NOMO-1 (cell line): ENCODE data around the gene EID1.
"Not testable (repeated sequence)": the region's sequence is repeated elsewhere in the genome, so short reads cannot be mapped to it uniquely, and the experiment has no call there.

Experiments used
- DNase-seq, 2 experiments: peaks; one replicate each; lab custom pipeline; 2025; ENCODE audit not compliant: unreplicated experiment in 2 of 2; lab: John Stamatoyannopoulos, UW

EID1 gene

GRCh38 chr15:48905847-48906246 is 27.9 kb downstream of the EID1 start:
- DNase-seq: no peak

- not testable (repeated sequence) for DNase-seq
Observed at GRCh38 chr15:48909313-48909712, 31.4 kb downstream of the EID1 start.

DNA sequence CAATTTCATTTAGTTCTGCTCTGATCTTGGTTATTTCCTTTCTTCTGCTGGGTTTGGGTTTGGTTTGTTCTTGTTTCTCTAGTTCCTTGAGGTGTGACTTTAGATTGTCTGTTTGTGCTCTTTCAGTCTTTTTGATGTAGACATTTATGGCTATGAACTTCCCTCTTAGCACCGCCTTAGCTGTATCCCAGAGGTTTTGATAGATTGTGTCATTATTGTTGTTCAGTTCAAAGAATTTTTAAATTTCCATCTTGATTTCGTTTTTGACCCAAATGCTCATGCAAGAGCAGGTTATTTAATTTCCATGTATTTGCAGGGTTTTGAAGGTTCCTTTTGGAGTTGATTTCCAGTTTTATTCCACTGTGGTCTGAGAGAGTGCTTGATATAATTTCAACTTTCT is 32.6 kb downstream of the EID1 start:
- not testable (repeated sequence) for DNase-seq

- no peak for DNase-seq
Observed at GRCh38 chr15:48913141-48913540, 35.2 kb downstream of the EID1 start.

- peak; percentile 41 to 66 for DNase-seq
Observed at GRCh38 chr15:48914717-48915116, 36.8 kb downstream of the EID1 start.

DNA sequence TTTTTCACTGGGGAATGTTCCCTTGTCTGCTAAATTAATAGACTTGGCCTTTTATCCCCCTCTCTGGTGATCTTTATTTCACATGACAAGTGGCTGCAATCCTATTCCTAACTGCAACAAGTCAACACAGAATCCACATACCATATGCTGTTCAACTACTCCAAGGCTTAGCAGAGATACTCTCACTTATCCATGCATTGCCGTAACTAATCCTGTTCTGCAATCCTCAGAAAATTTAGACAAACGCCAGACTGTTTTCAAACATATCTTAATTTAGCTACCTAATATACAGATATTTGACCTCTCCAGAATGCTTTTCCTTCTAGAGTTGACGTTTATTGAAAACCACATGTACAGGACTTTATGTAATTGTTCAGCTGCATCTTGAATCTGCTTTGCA is 37.9 kb downstream of the EID1 start:
- no peak for DNase-seq

GRCh38 chr15:48916721-48917120 is 38.8 kb downstream of the EID1 start:
- no peak for DNase-seq

GRCh38 chr15:48922046-48922445 is 44.1 kb downstream of the EID1 start:
- no peak for DNase-seq

GRCh38 chr15:48924528-48925393 is 46.8 kb downstream of the EID1 start:
- no peak for DNase-seq

- DNase-seq: no peak
Observed at GRCh38 chr15:48925714-48926223, 47.8 kb downstream of the EID1 start.

DNA sequence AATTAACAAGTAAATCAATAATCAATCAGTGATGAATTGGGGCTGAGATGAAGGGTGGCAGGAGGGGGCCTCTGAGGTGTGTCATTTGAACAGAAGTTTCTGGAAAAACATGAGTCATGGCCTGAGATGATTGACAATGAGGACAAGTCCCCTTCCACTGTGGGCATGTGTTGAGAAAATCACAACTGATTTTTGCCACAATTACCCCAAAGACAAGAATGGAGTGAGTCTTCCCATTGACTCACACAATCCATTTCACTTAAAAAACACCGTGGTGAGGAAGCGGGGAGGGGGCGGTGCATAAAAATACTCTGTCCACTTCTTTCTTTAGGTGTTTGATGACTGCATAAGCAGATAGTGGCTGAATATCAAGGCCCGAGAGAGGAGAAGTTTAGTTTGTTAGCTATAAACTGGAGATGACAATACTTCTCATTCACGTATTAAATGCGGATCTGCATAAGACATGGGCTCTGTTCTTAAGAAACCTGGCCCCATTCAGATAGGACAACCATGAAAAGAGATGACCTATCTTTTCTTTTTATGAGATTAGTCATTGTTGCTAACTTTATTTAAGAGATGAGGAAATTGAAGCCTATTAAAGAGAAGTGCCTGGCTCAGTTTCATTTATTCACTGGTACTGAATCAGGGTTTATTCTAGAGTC is 51.1 kb downstream of the EID1 start:
- no peak for DNase-seq

- DNase-seq: no peak
Observed at GRCh38 chr15:48929661-48930060, 51.7 kb downstream of the EID1 start.
